Esophagus mucosa (tissue), 1 donor: ENCODE results near the gene ALX1. TPM values are rescaled to one million over a fixed set of nuclear protein-coding genes. Genes with fewer than 3 reads are reported as not detected.
"Not testable (repeated sequence)": the region's sequence is repeated elsewhere in the genome, so short reads cannot be mapped to it uniquely, and the experiment has no call there.

Experiments used
- ATAC-seq: fragments of 200-7000 bp; cut with Tn5 transposase; one replicate; pipeline ENCODE4 v1.9.1; 2020
- total RNA-seq: library from RNA; stranded (reverse); gene quantifications from one replicate; pipeline ENCODE4 v1.2.4, GENCODE V29; 2023
- donor health status: DM: yes; HTN: yes; CAD: no.

Gene ALX1
- total RNA-seq, 1 donor from 2014 or later = not detected

DNA sequence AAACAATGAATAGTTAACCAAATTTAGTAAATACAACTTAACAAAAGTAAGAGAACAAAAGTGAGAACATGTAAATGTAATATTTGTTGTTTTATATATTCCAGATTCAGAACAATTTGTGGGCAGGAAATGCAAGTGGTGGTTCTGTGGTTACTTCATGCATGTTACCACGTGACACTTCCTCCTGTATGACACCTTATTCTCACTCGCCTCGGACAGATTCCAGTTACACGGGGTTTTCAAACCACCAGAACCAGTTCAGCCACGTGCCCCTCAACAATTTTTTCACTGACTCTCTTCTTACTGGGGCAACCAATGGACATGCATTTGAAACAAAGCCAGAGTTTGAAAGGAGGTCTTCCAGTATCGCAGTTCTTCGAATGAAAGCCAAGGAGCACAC, 21.0 kb downstream of the ALX1 start:
- ATAC-seq = no peak

DNA sequence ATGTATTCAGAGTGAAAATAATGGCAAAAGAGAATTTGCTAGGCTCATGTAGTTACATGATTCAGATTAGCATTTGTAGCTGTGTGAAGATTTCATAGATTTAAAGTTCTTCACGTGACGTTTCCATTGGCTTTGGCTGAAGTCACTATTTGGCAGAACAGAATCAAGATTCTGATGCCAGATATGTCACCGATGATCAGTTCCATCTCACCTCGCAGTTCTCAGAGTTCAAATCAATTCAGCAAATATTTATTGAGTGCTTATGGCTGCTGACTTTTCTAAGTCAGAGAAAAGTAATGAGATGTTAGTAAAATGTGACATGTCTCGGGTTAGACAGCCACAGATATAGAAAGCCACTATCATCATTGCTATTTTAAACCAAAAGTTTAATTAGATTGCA, 28.4 kb downstream of the ALX1 start:
- no peak for ATAC-seq

DNA sequence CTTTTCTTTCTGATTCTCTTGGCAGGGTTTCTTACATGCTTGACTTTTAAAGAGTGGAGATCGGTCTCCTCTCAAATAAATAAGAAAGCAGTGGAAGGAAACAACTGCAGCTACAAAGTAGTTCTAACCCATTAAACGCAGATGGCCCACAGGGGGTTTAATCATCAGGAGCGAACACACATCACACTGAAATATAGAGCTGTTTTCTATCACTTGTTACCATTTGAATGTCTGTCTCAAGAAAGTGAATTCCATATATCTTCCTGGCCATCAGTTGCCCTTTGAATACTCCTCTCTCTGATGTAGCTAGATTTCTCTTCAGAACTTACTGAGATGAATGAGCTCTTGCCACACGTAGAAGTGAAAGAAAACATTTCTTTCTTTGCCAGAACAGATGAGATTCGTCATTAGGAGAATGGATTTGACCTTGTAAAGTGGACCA, 29.1 kb downstream of the ALX1 start:
- no peak for ATAC-seq

DNA sequence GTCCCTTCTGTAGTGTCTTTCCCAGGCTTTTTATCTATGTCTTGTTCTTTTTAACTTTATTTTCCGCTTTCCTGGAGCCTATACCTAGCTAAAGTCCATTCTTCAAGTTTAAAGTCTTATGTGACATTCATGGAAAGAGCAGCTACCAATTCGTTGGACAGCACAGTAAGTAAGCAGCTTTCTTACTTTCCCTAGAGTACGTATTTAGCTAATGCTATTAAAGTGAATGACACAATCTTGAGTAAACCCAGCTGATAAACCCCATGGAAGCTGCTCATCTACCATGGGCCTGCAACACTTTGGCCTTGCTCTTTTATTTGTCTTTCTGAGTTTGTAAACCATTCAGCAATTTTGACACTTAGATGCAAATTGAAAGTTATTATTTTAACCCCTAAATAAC, 30.0 kb downstream of the ALX1 start:
- ATAC-seq = no peak

DNA sequence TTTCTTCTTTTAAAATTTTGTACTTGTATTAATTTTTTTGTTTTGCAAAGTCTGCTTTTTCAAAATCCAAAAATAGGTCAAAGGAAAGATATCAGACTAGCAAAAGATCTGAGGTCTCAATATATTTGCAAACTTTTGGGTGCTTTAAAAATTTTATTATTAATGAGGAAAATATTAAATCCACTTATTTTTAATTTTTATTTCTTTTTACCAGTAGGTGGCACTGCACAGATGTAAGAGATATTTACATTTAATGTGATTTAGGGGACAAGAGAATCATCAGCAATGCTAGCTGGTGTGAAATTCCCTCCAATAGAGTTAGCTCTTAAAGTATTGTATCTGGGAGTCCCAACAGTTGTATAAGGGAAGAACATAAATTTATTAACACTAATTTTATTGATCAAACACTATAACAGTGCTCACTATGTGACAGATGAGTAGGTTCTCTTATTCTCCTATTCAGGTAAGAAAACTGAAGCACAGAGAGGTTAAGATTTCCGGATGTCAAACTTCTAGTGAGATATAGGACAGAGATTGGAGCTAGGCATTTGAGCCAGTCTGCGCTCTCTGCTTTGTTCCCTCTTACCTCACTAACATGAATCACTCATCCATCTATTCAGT, 30.5 kb downstream of the ALX1 start:
- ATAC-seq = no peak

DNA sequence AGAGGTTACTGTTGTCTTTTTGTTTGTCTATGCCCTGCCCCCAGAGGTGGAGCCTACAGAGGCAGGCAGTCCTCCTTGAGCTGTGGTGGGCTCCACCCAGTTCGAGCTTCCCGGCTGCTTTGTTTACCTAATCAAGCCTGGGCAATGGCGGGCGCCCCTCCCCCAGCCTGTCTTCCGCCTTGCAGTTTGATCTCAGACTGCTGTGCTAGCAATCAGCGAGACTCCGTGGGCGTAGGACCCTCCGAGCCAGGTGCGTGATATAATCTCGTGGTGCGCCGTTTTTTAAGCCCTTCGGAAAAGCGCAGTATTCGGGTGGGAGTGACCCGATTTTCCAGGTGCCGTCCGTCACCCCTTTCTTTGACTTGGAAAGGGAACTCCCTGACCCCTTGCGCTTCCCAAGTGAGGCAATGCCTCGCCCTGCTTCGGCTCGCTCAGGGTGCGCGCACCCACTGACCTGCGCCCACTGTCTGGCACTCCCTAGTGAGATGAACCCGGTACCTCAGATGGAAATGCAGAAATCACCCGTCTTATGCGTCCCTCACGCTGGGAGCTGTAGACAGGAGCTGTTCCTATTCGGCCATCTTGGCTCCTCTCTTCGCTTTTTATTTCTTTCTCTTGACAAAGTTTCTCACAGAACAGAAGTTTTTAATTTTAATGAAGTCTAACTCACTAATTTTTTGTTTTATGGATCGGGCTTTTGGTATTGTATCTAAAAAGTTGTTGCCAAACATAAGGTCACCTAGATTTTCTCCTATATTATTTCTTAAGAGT, 38.0 kb downstream of the ALX1 start:
- ATAC-seq = not testable (repeated sequence)

DNA sequence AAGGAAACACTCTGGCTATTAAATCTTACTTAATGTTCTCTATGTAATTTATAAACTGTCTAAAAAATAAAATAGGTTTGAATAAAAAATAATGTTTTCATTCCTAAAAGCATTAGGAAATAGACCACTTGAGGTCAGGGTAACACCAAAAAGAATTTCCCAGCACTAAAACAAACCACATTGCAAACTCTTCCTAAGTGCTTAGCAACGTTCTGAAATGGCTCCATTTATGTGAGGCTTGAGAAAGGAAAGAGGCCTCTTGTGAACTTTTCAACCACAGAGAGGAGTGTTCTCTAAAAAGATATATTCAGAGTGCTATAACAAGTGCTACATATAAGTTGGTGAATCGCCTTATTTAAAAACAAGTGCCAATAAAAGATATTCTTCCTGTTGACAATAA, 42.7 kb downstream of the ALX1 start:
- no peak for ATAC-seq

DNA sequence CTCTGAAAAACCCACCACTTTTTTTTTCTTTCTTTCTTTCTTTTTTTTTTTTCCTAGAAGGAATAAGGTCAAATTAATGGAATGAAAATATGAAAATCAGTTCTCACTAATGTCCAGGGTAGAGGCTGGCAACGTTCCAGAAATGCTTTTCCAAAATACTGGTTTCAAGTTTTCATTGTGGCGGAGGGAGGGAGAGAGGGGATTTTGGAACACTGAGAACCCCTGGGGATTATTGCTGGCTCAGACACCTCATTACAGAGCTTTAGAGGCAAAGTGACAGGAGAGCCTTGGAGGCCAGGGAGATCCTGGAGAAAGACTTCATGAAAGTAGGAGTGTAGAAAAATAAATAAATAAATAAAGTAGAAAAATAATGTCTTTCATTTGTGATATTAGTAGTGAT, 45.4 kb downstream of the ALX1 start:
- no peak for ATAC-seq

DNA sequence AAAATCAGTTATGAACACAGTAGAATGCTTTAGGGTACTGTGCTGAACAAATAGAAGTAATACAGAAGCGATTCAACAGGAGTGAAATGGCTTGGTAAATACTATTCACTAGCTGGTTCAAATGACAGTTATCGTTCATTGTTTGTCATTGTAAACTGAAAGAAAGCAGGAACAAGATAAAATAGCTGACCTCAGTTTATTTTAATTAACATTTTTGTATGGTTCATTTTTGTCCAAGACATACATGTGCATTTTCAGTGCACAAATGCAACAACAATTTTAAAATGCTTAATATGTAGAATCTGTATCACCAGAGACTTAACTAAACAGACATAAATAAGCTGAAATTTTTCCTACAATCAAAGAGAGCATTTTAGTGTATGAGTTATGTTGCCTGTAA, 49.9 kb downstream of the ALX1 start:
- no peak for ATAC-seq

DNA sequence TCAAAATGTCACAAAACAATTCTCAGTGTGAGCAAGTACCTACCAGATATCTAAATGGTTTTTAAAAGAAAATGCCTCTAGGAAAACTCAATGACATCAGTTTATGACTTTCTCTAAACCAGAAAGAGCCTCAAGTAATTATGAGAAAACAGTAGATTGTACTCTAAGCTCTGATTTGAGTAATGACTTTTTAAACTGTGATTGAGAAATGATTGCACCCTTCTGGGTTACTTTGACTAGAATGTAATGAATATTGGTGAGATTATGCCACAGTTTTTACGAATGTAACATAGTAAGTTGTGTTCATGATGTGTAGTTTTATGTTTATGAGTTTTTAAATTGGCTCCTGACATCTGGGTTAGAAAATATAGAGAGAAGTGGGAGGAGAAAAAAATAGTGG, 68.8 kb downstream of the ALX1 start:
- ATAC-seq = no peak

DNA sequence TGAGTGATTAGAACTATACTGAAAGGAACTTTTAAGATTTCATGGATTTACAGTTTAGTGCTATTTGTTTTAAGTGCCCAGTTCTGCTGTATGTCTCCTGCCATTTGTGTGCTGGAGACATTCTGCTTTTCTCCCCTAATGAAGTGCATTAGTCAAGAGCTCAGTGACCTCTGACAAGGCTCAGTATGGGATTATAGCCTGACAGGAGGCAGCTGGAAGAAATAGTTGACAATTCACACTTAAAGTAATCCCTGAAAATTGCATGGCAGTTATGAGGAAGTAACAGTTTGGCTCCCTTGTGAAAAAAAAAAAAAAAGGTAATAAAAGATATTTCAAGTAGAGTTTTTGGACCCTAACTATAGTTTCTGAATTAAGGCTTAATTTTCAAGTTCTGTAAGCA, 70.3 kb downstream of the ALX1 start:
- ATAC-seq = no peak

Other genes with a start within 250 kb of the ALX1 start
- not detected for gene TSPAN19, start 243.9 kb upstream of the ALX1 start, total RNA-seq
- 0.20 TPM for gene LRRIQ1, start 243.9 kb upstream of the ALX1 start, total RNA-seq